ELF-1 (cell line): ENCODE measurements around the gene EPB41L2.
"Not testable (repeated sequence)": the region's sequence is repeated elsewhere in the genome, so short reads cannot be mapped to it uniquely, and the experiment has no call there.

Source experiments
- DNase-seq: peaks from one replicate; pipeline ENCODE4 v3.0.0-alpha.2; 2016; ENCODE audit warnings: low read depth, low spot score

Gene EPB41L2

DNA sequence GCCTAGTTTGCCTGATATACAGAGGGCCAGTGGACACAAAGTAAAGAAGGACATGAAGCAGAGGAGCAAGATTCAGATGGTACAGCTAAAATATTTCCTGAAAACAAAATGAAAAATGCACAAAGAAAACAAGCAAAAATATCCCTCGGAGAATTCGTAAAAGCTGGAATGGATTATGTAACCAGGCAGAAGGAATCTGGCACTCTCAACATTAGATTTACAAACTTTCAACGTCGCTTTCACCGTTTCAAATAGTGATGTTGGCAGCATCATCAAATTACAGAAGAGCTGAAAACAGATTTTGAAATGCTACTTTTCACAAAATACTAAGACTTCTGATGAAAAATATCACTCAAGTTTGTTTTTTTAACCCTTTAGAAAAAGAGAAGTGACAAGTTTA lies 224.1 kb downstream of the EPB41L2 start:
- DNase-seq, result no peak

GRCh38 chr6:130838250-130838860 lies 224.7 kb downstream of the EPB41L2 start:
- DNase-seq, result no peak

GRCh38 chr6:130837067-130837466 lies 226.0 kb downstream of the EPB41L2 start:
- DNase-seq, result no peak

DNA sequence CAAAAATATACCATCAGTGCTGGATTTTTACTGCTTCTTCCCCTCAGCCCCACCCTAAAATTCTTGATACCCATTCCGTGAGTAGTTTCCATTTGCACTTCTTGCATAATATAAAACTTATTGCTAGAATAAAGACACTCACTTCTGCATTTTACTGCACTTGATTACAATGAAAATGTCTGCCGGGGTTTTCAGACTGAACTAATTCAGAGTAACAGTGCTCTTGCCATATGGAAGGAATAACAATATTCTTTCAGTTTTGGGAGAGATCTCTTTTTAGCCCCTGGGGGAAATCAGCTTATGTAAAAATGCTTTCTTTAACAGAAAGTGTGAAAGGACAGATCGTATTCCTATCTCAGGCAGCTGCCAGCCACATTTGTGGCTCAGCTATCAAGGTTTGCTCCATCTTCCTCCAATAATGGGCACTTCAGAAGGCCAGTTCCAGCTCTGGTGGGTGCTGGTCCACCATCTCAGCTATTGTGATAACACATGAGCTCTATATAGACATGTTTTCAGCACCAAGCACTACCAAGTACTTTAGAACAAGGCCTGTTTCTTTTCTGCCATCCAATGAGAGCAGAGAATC lies 226.9 kb downstream of the EPB41L2 start:
- no peak for DNase-seq

DNA sequence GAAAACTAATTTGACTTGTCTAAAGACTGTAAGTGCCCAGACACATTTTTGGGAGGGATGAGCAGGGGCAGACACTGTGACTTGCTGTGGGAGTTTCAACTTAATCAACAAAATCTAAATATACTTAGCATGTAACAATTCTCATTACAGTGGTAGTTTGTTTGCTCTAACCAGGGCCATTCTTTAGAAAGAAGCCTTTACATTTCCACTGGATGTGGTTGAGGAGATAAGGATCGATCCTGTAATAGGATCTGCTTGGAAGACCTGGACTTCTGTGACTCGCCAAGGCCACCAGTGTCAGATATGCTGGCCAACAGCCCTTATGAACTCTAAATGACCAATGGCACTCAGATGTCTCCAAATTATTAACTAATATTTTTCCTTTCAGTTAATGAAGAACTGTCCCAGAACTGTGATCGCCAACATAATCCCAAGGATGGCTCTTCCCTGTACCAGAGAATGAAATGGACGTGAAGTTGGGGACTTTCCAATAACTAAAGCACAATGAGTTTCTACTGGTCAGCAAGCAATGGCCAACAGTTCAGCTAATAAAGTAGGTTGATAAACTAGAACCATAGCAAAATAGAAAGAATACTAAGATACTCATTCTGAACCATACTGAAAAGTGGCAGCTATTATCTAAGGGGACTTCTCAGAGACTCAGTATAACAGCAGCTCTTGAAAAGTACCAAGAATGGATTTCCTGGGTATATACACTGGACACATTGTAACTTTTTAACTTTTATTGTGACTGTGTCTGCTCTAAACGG lies 228.4 kb downstream of the EPB41L2 start:
- no peak for DNase-seq

- DNase-seq, result no peak
These were observed 229.5 kb downstream of the EPB41L2 start for GRCh38 chr6:130833569-130833968.

GRCh38 chr6:130831607-130832006 lies 231.4 kb downstream of the EPB41L2 start:
- no peak for DNase-seq

DNA sequence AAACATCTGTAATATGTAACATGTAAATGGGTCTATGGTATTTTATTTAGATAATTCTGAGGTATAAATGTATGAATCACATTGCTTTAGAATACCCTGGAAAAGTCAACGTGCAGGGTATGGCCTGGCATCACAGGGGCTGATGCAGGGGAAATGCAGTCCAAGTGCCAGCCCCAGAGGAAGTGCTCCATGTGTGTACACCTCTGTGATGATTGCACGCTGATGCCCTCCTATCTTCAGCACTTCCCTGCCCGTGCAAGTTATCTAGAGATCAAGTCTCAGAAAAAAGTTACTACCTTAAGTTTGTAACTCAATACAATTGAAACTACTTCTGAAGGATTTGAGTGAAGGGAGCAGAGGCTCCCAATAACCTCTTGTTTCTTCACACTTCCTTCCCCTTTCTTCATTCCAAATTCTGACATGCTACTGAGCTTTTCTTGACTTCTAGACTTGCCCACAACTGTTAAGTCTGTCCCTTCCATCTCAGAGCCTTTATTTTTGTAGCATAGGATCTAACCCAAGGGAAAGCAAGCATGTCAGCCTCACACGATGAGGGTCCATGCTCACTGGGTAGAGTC lies 233.6 kb downstream of the EPB41L2 start:
- no peak for DNase-seq

DNA sequence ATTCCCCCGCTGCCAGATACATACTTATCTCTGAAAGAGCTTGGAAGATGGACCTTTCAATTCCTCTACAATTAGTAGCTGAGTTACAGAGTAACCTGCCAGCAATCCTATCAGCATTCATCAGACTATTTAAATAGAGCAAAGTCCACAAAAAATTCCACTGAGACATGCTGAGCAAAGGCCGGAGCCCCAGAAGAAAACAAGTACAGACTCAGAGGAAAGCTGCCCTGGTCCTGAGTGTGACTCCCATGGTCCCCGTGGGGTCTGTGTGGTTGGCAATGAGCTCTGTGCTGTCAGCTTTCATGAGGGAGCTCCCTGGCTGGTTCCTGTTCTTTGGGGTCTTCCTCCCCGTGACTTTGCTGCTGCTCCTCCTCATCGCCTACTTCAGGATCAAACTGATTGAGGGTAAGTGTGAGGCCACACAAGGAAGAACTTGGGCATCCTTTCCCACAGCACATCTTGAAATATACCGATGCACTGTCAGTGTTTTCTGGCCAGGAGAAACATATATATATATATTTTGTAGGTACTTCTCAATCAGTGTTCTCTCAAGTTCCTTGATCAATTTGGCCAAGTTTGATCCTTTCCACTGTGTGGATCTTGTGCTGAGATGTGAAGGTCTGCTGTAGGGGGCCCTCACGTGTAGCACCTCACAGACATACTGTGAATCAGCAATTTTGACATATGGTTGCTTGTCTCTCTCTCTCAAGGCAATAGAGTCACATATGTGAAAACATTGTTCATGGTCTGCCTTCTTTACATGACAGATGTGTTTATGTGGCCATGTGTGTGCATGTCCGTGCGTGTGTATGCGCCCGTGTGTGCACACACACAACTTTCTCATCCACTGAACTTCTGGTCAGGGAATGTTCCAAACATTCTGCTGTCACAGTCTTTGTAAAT lies 235.5 kb downstream of the EPB41L2 start, which contains the start of gene SMLR1:
Gene SMLR1, plus strand, starts transcription at position 160 of the 903 bp plus-strand sequence. Its CDS starts 8 bp downstream, at position 168.
- DNase-seq, result no peak

- DNase-seq, result no peak
These were observed 236.4 kb downstream of the EPB41L2 start for GRCh38 chr6:130826442-130827246.

DNA sequence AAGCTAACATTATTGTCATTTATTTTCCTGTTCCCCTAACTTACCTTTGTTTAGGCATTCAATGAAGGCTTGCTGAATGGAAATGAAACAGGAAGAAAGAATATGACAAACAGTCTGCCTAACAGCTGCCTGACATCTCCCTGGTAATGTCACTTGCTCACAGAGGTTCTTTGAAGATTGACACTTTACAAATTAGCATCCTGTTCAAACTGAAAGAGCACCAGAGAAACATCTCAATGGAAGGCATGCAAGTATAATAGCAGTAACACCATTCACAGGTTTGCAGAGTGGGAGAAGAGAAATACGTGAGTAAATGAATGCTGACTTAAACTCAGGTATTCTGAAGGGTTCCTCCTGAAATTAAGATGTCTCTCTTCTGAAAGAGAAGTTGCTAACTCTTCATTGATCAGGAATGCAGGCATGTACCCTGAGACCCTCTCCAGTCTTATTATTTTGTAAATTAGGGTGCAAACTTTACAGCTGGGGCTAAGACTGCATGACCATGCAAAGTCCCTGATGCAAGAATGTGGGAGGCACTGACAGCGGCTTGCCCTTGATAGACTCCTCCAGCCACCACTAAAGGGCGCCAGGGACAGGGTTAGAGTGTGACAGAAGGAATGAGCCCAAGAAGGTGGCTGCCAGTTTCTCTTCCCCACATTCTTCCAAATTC lies 237.1 kb downstream of the EPB41L2 start:
- peak; percentile 31 for DNase-seq

- no peak for DNase-seq
These were observed 237.9 kb downstream of the EPB41L2 start for GRCh38 chr6:130824978-130825694.

DNA sequence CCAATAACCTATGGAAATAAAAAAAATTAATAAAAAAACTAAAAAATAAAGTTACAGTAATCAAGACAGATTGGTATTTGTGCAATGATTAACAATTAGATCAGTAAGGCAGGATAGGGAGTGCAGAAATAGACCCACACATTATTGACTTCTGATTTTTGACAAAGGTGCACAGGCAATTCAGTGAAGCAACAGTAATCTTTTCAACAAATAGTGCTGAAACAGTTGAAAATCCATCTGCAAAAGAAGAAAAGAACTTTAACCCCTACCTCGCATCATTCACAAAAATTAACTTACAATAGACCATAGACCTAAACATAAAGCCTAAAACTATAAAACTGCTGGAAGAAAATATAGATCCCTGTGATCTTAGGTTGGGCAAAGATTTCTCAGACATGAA lies 240.3 kb downstream of the EPB41L2 start:
- DNase-seq, result no peak

- no peak for DNase-seq
These were observed 247.6 kb downstream of the EPB41L2 start for GRCh38 chr6:130815200-130816071.

DNA sequence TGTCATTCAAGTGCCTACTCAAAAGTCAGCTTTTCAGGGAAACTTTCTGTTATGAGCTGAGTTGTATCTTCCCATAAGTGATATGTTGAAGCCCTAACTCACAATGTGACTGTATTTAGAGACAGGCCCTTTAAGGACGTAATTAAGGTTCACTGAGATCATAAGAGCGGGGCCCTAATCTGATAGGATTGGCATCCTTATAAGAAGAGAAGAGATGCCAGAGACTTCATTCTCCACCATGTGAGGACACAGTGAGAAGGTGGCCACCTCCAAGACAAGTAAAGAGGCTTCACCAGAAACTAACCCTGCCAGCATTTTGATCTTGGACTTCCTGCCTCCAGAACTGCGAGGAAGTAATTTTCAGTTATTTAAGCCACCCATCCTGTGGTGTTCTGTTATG lies 248.5 kb downstream of the EPB41L2 start:
- DNase-seq, result no peak

DNA sequence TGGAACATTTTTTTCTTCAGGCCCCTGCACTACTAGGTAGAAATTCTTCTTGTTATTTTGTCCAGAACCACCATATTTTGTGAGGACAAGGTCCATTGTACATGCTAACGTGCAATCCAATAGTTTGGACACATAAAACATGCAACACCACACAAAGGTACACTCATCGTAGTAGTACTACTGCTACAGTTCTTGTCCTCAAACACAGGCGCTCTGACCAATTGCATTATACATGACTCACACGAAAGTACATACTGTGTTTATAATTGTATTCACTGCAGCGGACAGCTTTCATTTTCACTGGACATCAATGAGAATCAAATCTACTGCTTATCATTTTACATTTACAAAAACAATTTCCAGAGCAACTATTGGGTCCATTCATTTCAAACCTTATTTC lies 251.1 kb downstream of the EPB41L2 start:
- DNase-seq, result no peak

DNA sequence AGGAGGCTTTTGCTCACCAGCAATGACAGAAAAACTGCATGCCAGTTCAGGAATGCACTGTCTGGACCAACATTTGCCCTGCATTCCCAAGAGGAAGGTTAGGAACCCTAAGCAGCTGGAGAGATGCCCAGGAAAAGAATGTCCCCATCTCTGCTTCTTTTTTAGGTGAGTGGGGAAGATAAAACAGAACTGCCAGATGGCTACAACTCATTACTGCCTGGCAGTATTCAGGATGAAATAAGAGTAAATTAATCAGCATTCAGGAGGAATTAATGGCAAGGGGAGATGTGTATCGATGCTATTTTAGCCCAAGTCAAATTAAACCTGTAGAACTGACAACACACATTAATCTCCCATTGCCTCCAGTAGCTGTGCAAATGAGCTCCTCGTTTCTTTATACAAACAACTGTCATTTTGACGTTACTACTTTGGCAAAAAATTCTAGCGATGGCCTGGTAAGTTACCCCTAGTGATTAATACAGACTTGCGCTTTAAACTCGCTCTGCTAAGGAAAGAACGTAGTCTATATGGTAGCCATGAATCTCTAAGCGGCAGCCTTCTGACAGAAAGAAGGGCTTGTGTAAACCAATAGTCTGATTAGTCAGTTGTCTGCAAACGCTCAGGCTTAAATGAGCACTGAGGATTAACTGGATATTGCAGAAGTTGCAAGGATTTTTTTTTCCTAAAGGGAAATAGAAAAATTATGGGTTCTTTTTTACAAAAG lies 252.6 kb downstream of the EPB41L2 start:
- DNase-seq, result no peak

- DNase-seq, result not testable (repeated sequence)
These were observed 261.7 kb downstream of the EPB41L2 start for GRCh38 chr6:130801368-130801767.
